ENCODE results near the gene BLNK. TPM values are rescaled to one million over a fixed set of nuclear protein-coding genes. Genes with fewer than 3 reads are reported as not detected.

BLNK gene
- total RNA-seq, 2 donors from 2014 or later, result 0.39 to 0.41 TPM

DNA sequence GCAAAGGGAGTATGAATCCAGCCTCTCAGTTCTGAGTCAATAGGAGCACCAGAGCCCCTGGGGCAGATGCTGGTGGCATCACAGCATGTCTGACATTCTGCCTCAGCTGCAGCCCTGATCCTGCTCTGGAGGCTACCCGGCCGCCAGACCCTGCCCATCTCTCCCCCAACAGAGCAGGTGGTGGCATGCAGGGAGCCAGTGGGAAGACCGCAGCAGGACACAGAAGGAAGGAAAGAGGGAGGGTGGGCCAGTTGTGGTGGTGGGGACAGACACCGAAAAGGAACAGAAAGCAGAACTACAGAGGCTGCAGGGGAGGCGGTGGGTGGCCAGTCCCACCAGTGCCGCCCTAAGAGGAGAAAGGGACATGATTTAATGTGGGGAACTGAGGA, 35.3 kb downstream of the BLNK start:
- Histone ChIP-seq H3K27me3 (no peaks in the 10 kb centered on the region), H3K4me3 (no peak overlapping the region), H3K27ac (no peak overlapping the region), H3K36me3 (no peaks in the 10 kb centered on the region), H3K9me3 (no peaks in the 10 kb centered on the region), H3K4me1 (no peaks in the 10 kb centered on the region)
- DNase-seq (ENCODE audit: low spot score), result no peak
- TF ChIP-seq CTCF (IDR thresholded peaks at IDR 0.05), result no peak

GRCh38 chr10:96235326-96236089, 35.9 kb downstream of the BLNK start:
- Histone ChIP-seq H3K36me3 (no peaks in the 10 kb centered on the region), H3K4me1 (no peaks in the 10 kb centered on the region), H3K27me3 (no peaks in the 10 kb centered on the region), H3K27ac (no peak overlapping the region), H3K4me3 (no peak overlapping the region), H3K9me3 (no peaks in the 10 kb centered on the region)
- no peak for TF ChIP-seq CTCF (IDR thresholded peaks at IDR 0.05)
- no peak for DNase-seq (ENCODE audit: low spot score)

DNA sequence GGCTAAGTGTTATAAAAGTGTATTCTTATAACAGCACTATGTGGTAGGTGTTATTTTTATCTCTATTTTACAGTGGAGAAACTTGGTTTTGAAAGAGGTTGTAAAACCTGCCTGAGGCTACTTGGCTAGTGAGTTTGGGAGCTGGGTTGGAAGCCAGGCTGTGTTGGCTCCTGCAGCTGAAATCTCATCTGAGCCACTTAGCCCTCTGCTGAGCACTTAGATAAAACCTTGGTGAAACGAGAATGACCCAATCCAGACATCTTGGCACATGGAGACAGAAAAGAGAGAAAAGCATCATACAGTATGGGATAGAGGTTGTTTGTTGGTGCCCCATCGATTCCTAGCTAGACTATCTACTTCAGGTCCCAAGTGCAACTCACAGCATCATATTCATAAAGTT, 37.4 kb downstream of the BLNK start:
- TF ChIP-seq CTCF (IDR thresholded peaks at IDR 0.05), result no peak
- Histone ChIP-seq H3K4me1 (no peaks in the 10 kb centered on the region), H3K27ac (no peak overlapping the region), H3K4me3 (no peak overlapping the region), H3K36me3 (no peaks in the 10 kb centered on the region), H3K27me3 (no peaks in the 10 kb centered on the region), H3K9me3 (no peaks in the 10 kb centered on the region)
- no peak for DNase-seq (ENCODE audit: low spot score)

- Histone ChIP-seq H3K4me3 (no peak overlapping the region), H3K36me3 (no peaks in the 10 kb centered on the region), H3K4me1 (no peaks in the 10 kb centered on the region), H3K9me3 (no peaks in the 10 kb centered on the region), H3K27ac (no peak overlapping the region), H3K27me3 (no peaks in the 10 kb centered on the region)
- DNase-seq (ENCODE audit: low spot score), result no peak
- no peak for TF ChIP-seq CTCF (IDR thresholded peaks at IDR 0.05)
Observed at GRCh38 chr10:96230527-96230926, 40.8 kb downstream of the BLNK start.

DNA sequence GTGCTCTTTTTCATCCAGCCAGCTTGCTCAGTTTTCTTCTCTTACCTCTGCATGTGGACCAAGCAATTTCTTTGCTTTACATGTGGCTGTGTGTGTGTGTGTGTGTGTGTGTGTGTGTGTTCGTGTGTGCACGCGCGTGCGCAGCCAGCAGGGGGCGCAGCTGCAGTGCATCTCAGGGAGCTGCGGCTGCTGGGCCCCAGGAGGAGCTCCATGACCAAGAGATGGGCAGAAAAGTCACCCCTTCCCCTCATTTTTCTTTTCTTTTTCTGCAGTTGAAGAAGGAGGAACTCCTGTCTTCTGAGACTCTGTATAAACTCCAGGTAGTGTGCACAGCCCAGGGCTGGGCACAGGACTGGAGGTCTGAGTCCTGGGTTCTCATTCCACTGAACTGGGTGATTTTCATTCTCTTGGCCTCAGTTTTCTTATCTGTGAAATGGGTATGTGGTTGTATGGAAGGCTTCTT, 41.8 kb downstream of the BLNK start:
- no peaks in the 10 kb centered on the region for H3K4me1 ChIP-seq
- peak; percentile 76 for DNase-seq (ENCODE audit: low spot score)
- H3K36me3 ChIP-seq, result no peaks in the 10 kb centered on the region
- H3K4me3 ChIP-seq, result no peak overlapping the region
- no peak overlapping the region for H3K27ac ChIP-seq
- no peaks in the 10 kb centered on the region for H3K9me3 ChIP-seq
- H3K27me3 ChIP-seq, result no peaks in the 10 kb centered on the region
- peak; percentile 58 to 86 for TF ChIP-seq CTCF (IDR thresholded peaks at IDR 0.05)

Measured in right atrium auricular region (tissue), 2 donors.